ENCODE measurements around the gene TBCD.

DNA sequence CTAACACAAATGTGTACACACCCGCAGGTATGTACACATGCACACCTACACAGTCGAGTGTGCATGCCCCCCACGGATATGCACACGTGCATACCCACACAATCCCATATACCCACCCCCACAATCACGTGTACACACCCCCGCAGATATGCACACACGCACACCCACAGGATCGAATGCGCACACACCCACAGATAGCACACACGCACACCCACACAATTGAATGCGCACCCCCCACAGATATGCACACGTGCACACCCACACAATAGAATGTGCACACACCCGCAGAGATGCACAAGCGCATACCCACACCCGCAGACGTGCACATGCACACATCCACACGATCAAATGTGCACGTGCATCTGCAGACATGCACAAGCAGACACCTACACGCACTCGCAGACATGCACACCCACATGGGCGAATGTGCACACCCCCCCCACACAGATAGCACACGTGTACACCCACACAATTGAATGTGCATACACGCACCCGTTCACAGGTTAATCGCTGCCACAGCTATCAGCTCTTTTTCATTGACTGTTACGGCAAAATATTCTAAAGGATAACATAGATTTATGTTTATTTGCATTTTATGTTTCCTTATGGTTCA lies 77.1 kb downstream of the TBCD start:
- TF ChIP-seq, protein P1, sequence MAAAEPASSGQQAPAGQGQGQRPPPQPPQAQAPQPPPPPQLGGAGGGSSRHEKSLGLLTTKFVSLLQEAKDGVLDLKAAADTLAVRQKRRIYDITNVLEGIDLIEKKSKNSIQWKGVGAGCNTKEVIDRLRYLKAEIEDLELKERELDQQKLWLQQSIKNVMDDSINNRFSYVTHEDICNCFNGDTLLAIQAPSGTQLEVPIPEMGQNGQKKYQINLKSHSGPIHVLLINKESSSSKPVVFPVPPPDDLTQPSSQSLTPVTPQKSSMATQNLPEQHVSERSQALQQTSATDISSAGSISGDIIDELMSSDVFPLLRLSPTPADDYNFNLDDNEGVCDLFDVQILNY (CRISPR knock-in tag; IDR thresholded peaks at IDR 0.05) = no peak
- TF ChIP-seq TAF1 (IDR thresholded peaks at IDR 0.05; ENCODE audit: control insufficient read depth, extremely low read depth, insufficient read depth, low read length, severe bottlenecking) = no peak
